A673 (cell line): ENCODE measurements around the gene GNG14. TPM values are rescaled to one million over a fixed set of nuclear protein-coding genes. Genes with fewer than 3 reads are reported as not detected.

Experiments used
- BruUV-seq: library from RNA; stranded (reverse); fragments of 400-500 nt; replicated peaks from 2 replicates; lab custom pipeline; 2021; lab: Mats Ljungman, UMichigan
- CTCF ChIA-PET: fragments of 300-600 bp; sonication (Branson Sonifier 250); formaldehyde crosslinking; loops from one replicate; lab custom pipeline; 2022; ENCODE audit warnings: antibody characterized with exemption; lab: Charles Lee
- POLR2A ChIA-PET: fragments of 300-600 bp; sonication (Branson Sonifier 250); formaldehyde crosslinking; loops from one replicate; lab custom pipeline; 2022; ENCODE audit warnings: antibody characterized with exemption; ENCODE audit not compliant: low non-redundant PET; lab: Charles Lee
- DNase-seq: peaks from one replicate; pipeline ENCODE4 v3.0.0-alpha.2; 2015; ENCODE audit warnings: low spot score
- H3K27ac ChIP-seq: fragments of 200-600 bp; sonication (generic); 2 replicates; pipeline ENCODE4 v1.5.1; 2016; ENCODE audit warnings: mixed run types, low read depth, mild to moderate bottlenecking, mixed read lengths, antibody characterized with exemption, low read length; ENCODE audit not compliant: poor library complexity, severe bottlenecking
- H3K27me3 ChIP-seq: fragments of 200-600 bp; sonication (generic); replicated peaks from 2 replicates; pipeline ENCODE4 v1.6.1; 2017; ENCODE audit warnings: mixed run types, low read depth, mild to moderate bottlenecking, mixed read lengths, antibody characterized with exemption, low read length; ENCODE audit not compliant: insufficient read depth, poor library complexity
- H3K36me3 ChIP-seq: fragments of 200-600 bp; sonication (generic); 2 replicates; pipeline ENCODE4 v1.6.1; 2016; ENCODE audit warnings: mixed run types, mild to moderate bottlenecking, mixed read lengths, antibody characterized with exemption, low read length; ENCODE audit not compliant: insufficient read depth, poor library complexity, severe bottlenecking
- H3K4me1 ChIP-seq: fragments of 200-600 bp; sonication (generic); 2 replicates; pipeline ENCODE4 v1.6.1; 2017; ENCODE audit warnings: mixed run types, mild to moderate bottlenecking, mixed read lengths, antibody characterized with exemption, low read length; ENCODE audit not compliant: insufficient read depth, poor library complexity, severe bottlenecking
- H3K4me3 ChIP-seq: fragments of 200-600 bp; sonication (generic); 2 replicates; pipeline ENCODE4 v1.5.1; 2016; ENCODE audit warnings: low read depth, mixed run types, mild to moderate bottlenecking, mixed read lengths, low read length; ENCODE audit not compliant: poor library complexity, severe bottlenecking
- H3K9me3 ChIP-seq: fragments of 200-600 bp; sonication (generic); 2 replicates; pipeline ENCODE4 v1.6.1; 2016; ENCODE audit warnings: mixed run types, low read depth, mild to moderate bottlenecking, mixed read lengths, antibody characterized with exemption, low read length; ENCODE audit not compliant: poor library complexity, severe bottlenecking
- CTCF ChIP-seq: fragments of 300-800, 200-600 bp; sonication (generic); conservative IDR thresholded peaks from 2 replicates; pipeline ENCODE4 v1.5.1; 2017; ENCODE audit warnings: low read depth, mild to moderate bottlenecking, antibody characterized with exemption, low read length, moderate library complexity, mixed read lengths
- EZH2 ChIP-seq: fragments of 200-600 bp; sonication (generic); IDR thresholded peaks from 2 replicates; pipeline ENCODE4 v1.6.1; 2017; ENCODE audit warnings: borderline replicate concordance, low read depth, mild to moderate bottlenecking, mixed read lengths, antibody characterized with exemption, low read length; ENCODE audit not compliant: poor library complexity, severe bottlenecking
- intact Hi-C: fragments of 100-400 bp; cut with micrococcal nuclease; formaldehyde crosslinking; loops from one replicate; pipeline ENCODE4 v1.10.0; 2022; ENCODE audit not compliant: unreplicated experiment
- total RNA-seq: library from RNA; stranded (reverse); gene quantifications from 2 replicates; pipeline ENCODE4 v1.2.3, GENCODE V29; 2021

The GNG14 gene
- total RNA-seq, 1 experiment from 2014 or later: not detected

- DNase-seq: no peak
- peaks cover 13% of the 10 kb centered on the region for H3K4me1 ChIP-seq
- no peaks in the 10 kb centered on the region for H3K9me3 ChIP-seq
- no peak overlapping the region for H3K27ac ChIP-seq
- no peaks in the 10 kb centered on the region for H3K27me3 ChIP-seq
- peaks cover 44% of the 10 kb centered on the region for H3K36me3 ChIP-seq
- TF ChIP-seq EZH2 (no peak), CTCF (no peak)
- no TSS peak for BruUV-seq
- ChIA-PET CTCF (interaction anchor here (0.6 to 1.8 kb wide), 3 partner anchors 22 to 582 kb away, joined by 4 to 7 read pairs (median 5); no protein-coding TSS in a partner anchor), POLR2A (no interaction called here)
- H3K4me3 ChIP-seq: no peak overlapping the region
- intact Hi-C loops: loop anchor here (1.0 to 10.0 kb wide), 2 partner anchors 108 to 618 kb away; partner anchors contain the start of gene ZNF878
Observed at GRCh38 chr19:12672744-12673143, 15.1 kb upstream of the GNG14 start.

- ChIA-PET POLR2A (no interaction called here), CTCF (no interaction called here)
- H3K9me3 ChIP-seq: no peaks in the 10 kb centered on the region
- no TSS peak for BruUV-seq
- intact Hi-C loops: loop anchor here (10.0 kb wide), 1 partner anchor 621 kb away; the partner anchor contains the start of gene ZNF878
- H3K36me3 ChIP-seq: peaks cover 69% of the 10 kb centered on the region
- H3K4me3 ChIP-seq: no peak overlapping the region
- no peak for TF ChIP-seq CTCF
- TF ChIP-seq EZH2: no peak
- H3K27ac ChIP-seq: no peak overlapping the region
- H3K4me1 ChIP-seq: peaks cover 3% of the 10 kb centered on the region
- H3K27me3 ChIP-seq: no peaks in the 10 kb centered on the region
- DNase-seq: no peak
Observed at GRCh38 chr19:12675399-12675798, 12.4 kb upstream of the GNG14 start.

- CTCF ChIA-PET: no interaction called here
- H3K4me1 ChIP-seq: no peaks in the 10 kb centered on the region
- no peak overlapping the region for H3K4me3 ChIP-seq
- H3K36me3 ChIP-seq: peaks cover 69% of the 10 kb centered on the region
- POLR2A ChIA-PET: no interaction called here
- no peaks in the 10 kb centered on the region for H3K27me3 ChIP-seq
- intact Hi-C loops: loop anchor here (1.0 to 10.0 kb wide), 2 partner anchors 112 to 621 kb away; partner anchors contain the start of gene ZNF878
- TF ChIP-seq EZH2 (no peak), CTCF (no peak)
- DNase-seq: no peak
- BruUV-seq: no TSS peak
- H3K9me3 ChIP-seq: no peaks in the 10 kb centered on the region
- H3K27ac ChIP-seq: no peak overlapping the region
Observed at GRCh38 chr19:12675940-12676339, 11.9 kb upstream of the GNG14 start.
